Adrenal gland (tissue), 5 donors: Measurements from ENCODE around the gene ARHGAP26.

Experiments used
- POLR2A ChIP-seq, 2 donors: fragments of 450-650 bp; IDR thresholded peaks; one replicate each; pipeline ENCODE4 v1.6.1; 2017; ENCODE audit warnings: antibody characterized with exemption in 2 of 2, mild to moderate bottlenecking in 2 of 2, moderate library complexity in 1 of 2
- TF ChIP-seq, protein P1 (sequence below), 6 experiments: fragments of 450-650 bp in 4 of 6; fragments of 200-600 bp in 2 of 6; sonication (generic) in 1 of 6; IDR thresholded peaks; 1 replicate in 5 of 6; 2 replicates in 1 of 6; pipeline versions ENCODE4 v1.5.1 to v1.8.0; 2016 to 2021; ENCODE audit warnings: antibody characterized with exemption in 6 of 6, mild to moderate bottlenecking in 2 of 6, moderate library complexity in 1 of 6
- donor health status: DM: no; HTN: no; CAD: no.

DNA sequence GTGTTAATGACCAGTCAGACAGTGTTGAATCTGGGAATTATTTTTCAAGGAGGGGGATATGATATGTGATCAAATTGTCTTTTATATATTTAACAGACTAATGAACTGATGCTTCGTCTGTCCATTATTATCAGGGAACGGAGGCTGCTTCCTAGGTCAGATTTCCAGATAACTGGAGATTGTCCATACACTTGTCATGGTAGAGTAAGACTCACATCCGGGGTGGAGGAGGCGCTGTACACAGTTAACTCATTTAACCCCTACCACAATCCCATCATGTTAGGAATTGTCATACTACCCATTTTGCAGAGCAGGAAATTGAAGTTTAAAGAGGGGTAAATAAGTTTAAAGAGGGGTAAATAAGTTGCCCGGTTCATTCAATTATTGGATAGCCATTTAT lies 55.9 kb downstream of the ARHGAP26 start:
- TF ChIP-seq POLR2A (IDR thresholded peaks at IDR 0.05), result no peak
- TF ChIP-seq, protein P1, sequence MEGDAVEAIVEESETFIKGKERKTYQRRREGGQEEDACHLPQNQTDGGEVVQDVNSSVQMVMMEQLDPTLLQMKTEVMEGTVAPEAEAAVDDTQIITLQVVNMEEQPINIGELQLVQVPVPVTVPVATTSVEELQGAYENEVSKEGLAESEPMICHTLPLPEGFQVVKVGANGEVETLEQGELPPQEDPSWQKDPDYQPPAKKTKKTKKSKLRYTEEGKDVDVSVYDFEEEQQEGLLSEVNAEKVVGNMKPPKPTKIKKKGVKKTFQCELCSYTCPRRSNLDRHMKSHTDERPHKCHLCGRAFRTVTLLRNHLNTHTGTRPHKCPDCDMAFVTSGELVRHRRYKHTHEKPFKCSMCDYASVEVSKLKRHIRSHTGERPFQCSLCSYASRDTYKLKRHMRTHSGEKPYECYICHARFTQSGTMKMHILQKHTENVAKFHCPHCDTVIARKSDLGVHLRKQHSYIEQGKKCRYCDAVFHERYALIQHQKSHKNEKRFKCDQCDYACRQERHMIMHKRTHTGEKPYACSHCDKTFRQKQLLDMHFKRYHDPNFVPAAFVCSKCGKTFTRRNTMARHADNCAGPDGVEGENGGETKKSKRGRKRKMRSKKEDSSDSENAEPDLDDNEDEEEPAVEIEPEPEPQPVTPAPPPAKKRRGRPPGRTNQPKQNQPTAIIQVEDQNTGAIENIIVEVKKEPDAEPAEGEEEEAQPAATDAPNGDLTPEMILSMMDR (IDR thresholded peaks at IDR 0.05), result no peak
